MM.1S (cell line): ENCODE measurements around the gene BRD3.

ENCODE experiments used
- DNase-seq: peaks from one replicate; pipeline ENCODE4 v3.0.0-alpha.2; 2015
- H2AFZ ChIP-seq: fragments of 300-600 bp; sonication (generic); 2 replicates; pipeline ENCODE4 v1.6.0; 2016; ENCODE audit warnings: antibody characterized with exemption, low read length
- H3F3A ChIP-seq: fragments of 300-600 bp; sonication (generic); 2 replicates; pipeline ENCODE4 v1.6.1; 2016; ENCODE audit warnings: mild to moderate bottlenecking, antibody characterized with exemption, low read length, moderate library complexity, mixed read lengths; ENCODE audit not compliant: insufficient read depth
- H3K27ac ChIP-seq: fragments of 300-600 bp; sonication (generic); 2 replicates; pipeline ENCODE4 v1.5.1; 2016; ENCODE audit warnings: mild to moderate bottlenecking, low read length
- H3K27me3 ChIP-seq: fragments of 300-600 bp; sonication (generic); replicated peaks from 2 replicates; pipeline ENCODE4 v1.6.0; 2016; ENCODE audit warnings: low read length; ENCODE audit not compliant: insufficient read depth
- H3K36me3 ChIP-seq: fragments of 300-600 bp; sonication (generic); replicated peaks from 2 replicates; pipeline ENCODE4 v1.6.1; 2016; ENCODE audit warnings: mild to moderate bottlenecking, low read length, mixed read lengths; ENCODE audit not compliant: insufficient read depth
- H3K4me1 ChIP-seq: fragments of 300-600 bp; sonication (generic); 2 replicates; pipeline ENCODE4 v1.6.1; 2016; ENCODE audit warnings: low read length, mixed read lengths
- H3K4me2 ChIP-seq: fragments of 300-600 bp; sonication (generic); 2 replicates; pipeline ENCODE4 v1.6.0; 2016; ENCODE audit warnings: low read depth, low read length
- H3K4me3 ChIP-seq: fragments of 300-600 bp; sonication (generic); 2 replicates; pipeline ENCODE4 v1.5.1; 2016; ENCODE audit warnings: low read length, mixed read lengths
- H3K79me2 ChIP-seq: fragments of 300-600 bp; sonication (generic); 2 replicates; pipeline ENCODE4 v1.6.1; 2016; ENCODE audit warnings: mixed run types, low read length, mixed read lengths
- H3K9ac ChIP-seq: fragments of 300-600 bp; sonication (generic); 2 replicates; pipeline ENCODE4 v1.6.1; 2016; ENCODE audit warnings: low read length, mixed read lengths
- H3K9me2 ChIP-seq: fragments of 300-600 bp; sonication (generic); replicated peaks from 2 replicates; pipeline ENCODE4 v1.6.1; 2016; ENCODE audit warnings: mild to moderate bottlenecking, low read length, mixed read lengths; ENCODE audit not compliant: insufficient read depth
- H3K9me3 ChIP-seq: fragments of 300-600 bp; sonication (generic); replicated peaks from 2 replicates; pipeline ENCODE4 v1.6.1; 2016; ENCODE audit warnings: mild to moderate bottlenecking, low read length, mixed read lengths; ENCODE audit not compliant: insufficient read depth
- H4K20me1 ChIP-seq: fragments of 300-600 bp; sonication (generic); 2 replicates; pipeline ENCODE4 v1.6.1; 2016; ENCODE audit warnings: mild to moderate bottlenecking, low read length, moderate library complexity, mixed read lengths; ENCODE audit not compliant: insufficient read depth
- CTCF ChIP-seq: fragments of 300-600 bp; sonication (generic); IDR thresholded peaks from 2 replicates; pipeline ENCODE4 v1.5.1; 2016; ENCODE audit warnings: antibody characterized with exemption, low read length, mixed read lengths
- EZH2 ChIP-seq: fragments of 300-600 bp; sonication (generic); optimal IDR thresholded peaks from 2 replicates; pipeline ENCODE3; 2017; ENCODE audit warnings: low read depth, mild to moderate bottlenecking, antibody characterized with exemption, low read length, mixed read lengths
- EZH2phosphoT487 ChIP-seq: fragments of 300-600 bp; sonication (generic); IDR thresholded peaks from 2 replicates; pipeline ENCODE4 v1.6.1; 2018; ENCODE audit warnings: antibody characterized with exemption, low read length

BRD3 gene

GRCh38 chr9:134063088-134063570 is 4.7 kb downstream of the BRD3 start:
- Histone ChIP-seq H3K27me3 (no peaks in the 10 kb centered on the region; the same call in 1 of the 2 replicates), H2AFZ (no peak overlapping the region), H3K27ac (no peak overlapping the region), H3K4me3 (no peak overlapping the region), H3K9me2 (no peaks in the 10 kb centered on the region), H3K9ac (no peak overlapping the region), H3F3A (no peaks in the 10 kb centered on the region), H3K79me2 (peaks cover 33% of the 10 kb centered on the region), H3K4me1 (peaks cover 26% of the 10 kb centered on the region), H3K9me3 (no peaks in the 10 kb centered on the region), H4K20me1 (peaks cover 5% of the 10 kb centered on the region; the same call in 1 of the 2 replicates), H3K36me3 (no peaks in the 10 kb centered on the region), H3K4me2 (no peak overlapping the region)
- TF ChIP-seq EZH2phosphoT487 (no peak), EZH2 (no peak), CTCF (no peak)
- DNase-seq = no peak

GRCh38 chr9:134062461-134063087 is 5.3 kb downstream of the BRD3 start:
- Histone ChIP-seq H3K79me2 (peaks cover 33% of the 10 kb centered on the region), H3K4me1 (peaks cover 26% of the 10 kb centered on the region), H2AFZ (no peak overlapping the region), H3K9me3 (no peaks in the 10 kb centered on the region), H4K20me1 (peaks cover 5% of the 10 kb centered on the region; the same call in 1 of the 2 replicates), H3K4me2 (no peak overlapping the region), H3K9me2 (no peaks in the 10 kb centered on the region), H3K4me3 (no peak overlapping the region), H3K27ac (no peak overlapping the region), H3K36me3 (no peaks in the 10 kb centered on the region), H3K27me3 (no peaks in the 10 kb centered on the region; the same call in 1 of the 2 replicates), H3K9ac (no peak overlapping the region), H3F3A (no peaks in the 10 kb centered on the region)
- no peak for DNase-seq
- TF ChIP-seq EZH2 = no peak
- no peak for TF ChIP-seq EZH2phosphoT487
- TF ChIP-seq CTCF = no peak

- no peak for TF ChIP-seq EZH2
- TF ChIP-seq EZH2phosphoT487 = no peak
- no peak for TF ChIP-seq CTCF
- Histone ChIP-seq H3K79me2 (peaks cover 30% of the 10 kb centered on the region), H3K4me3 (no peak overlapping the region), H3K36me3 (no peaks in the 10 kb centered on the region), H3K4me1 (peaks cover 24% of the 10 kb centered on the region), H3K27me3 (no peaks in the 10 kb centered on the region; the same call in 1 of the 2 replicates), H4K20me1 (peaks cover 5% of the 10 kb centered on the region; the same call in 1 of the 2 replicates), H3F3A (no peaks in the 10 kb centered on the region), H3K9me3 (no peaks in the 10 kb centered on the region), H2AFZ (no peak overlapping the region), H3K9me2 (no peaks in the 10 kb centered on the region), H3K9ac (no peak overlapping the region), H3K4me2 (no peak overlapping the region), H3K27ac (no peak overlapping the region)
- DNase-seq = no peak
Measured at GRCh38 chr9:134061688-134062371, 6.0 kb downstream of the BRD3 start.
